ENCODE data around the gene ELL2.

The ELL2 gene

GRCh38 chr5:95936812-95937397 lies 24.7 kb downstream of the ELL2 start:
- H3K4me3 ChIP-seq (ENCODE audit: low read depth, low read length), result no peak overlapping the region
- TF ChIP-seq CTCF (IDR thresholded peaks at IDR 0.05; ENCODE audit: low read depth, low read length), result no peak

- TF ChIP-seq CTCF (IDR thresholded peaks at IDR 0.05; ENCODE audit: low read depth, low read length), result no peak
- H3K4me3 ChIP-seq (ENCODE audit: low read depth, low read length), result no peak overlapping the region
Observed at GRCh38 chr5:95935553-95936100, 26.0 kb downstream of the ELL2 start.

GRCh38 chr5:95934207-95934804 lies 27.3 kb downstream of the ELL2 start:
- no peak for TF ChIP-seq CTCF (IDR thresholded peaks at IDR 0.05; ENCODE audit: low read depth, low read length)
- H3K4me3 ChIP-seq (ENCODE audit: low read depth, low read length), result no peak overlapping the region

- no peak overlapping the region for H3K4me3 ChIP-seq (ENCODE audit: low read depth, low read length)
- TF ChIP-seq CTCF (IDR thresholded peaks at IDR 0.05; ENCODE audit: low read depth, low read length), result no peak
Observed at GRCh38 chr5:95932941-95933340, 28.7 kb downstream of the ELL2 start.

- no peak overlapping the region for H3K4me3 ChIP-seq (ENCODE audit: low read depth, low read length)
- TF ChIP-seq CTCF (IDR thresholded peaks at IDR 0.05; ENCODE audit: low read depth, low read length), result no peak
Observed at GRCh38 chr5:95931079-95931833, 30.4 kb downstream of the ELL2 start.

GRCh38 chr5:95930141-95930930 lies 31.3 kb downstream of the ELL2 start:
- TF ChIP-seq CTCF (IDR thresholded peaks at IDR 0.05; ENCODE audit: low read depth, low read length), result no peak
- H3K4me3 ChIP-seq (ENCODE audit: low read depth, low read length), result no peak overlapping the region

All from WI38 (cell line).